GM18517 (cell line): ENCODE measurements around the gene GPR137C.

Source experiments
- ATAC-seq: cut with Tn5 transposase; IDR thresholded peaks from one replicate; pipeline ENCODE4 v1.9.1; 2021; ENCODE audit warnings: mild to moderate bottlenecking, moderate library complexity; ENCODE audit not compliant: unreplicated experiment

GPR137C gene

DNA sequence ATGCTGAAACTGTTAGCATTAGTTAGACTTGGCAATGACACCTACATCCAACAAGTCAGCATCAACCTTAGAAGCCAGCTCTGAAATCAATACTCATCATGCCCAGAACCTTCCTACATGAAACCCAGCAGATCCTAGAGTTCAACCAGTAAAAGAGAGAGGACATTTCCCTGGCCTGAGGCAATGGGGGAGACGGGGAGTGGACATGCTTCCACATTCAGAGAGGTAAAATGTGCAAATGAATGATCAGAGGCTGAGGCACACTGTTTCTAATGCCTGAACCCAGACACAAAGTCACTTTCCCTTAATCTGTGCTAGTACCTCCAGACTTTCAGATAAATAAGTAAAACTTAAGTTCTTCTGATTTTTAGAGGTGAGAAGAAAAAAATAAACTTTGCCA, 108.2 kb downstream of the GPR137C start:
- ATAC-seq: no peak

- no peak for ATAC-seq
Observed at GRCh38 chr14:52661314-52661713, 108.7 kb downstream of the GPR137C start.

DNA sequence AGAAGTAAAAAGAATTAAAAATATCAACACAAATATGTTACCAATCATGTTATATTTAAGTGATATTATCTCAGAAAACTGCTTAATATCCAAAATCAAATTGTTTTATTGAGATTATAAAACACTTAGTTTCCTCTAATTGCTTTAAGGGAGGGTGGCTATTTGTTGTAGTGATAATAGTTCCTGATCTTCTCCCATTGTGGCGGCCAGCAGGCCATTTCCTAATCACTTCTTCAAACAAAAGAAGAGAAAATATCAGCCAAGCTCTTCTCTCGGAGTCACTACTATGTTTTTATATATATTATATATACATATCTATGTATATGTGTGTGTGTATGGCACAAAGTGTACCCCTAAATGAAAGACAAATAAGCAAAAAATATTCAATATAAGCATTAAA, 111.2 kb downstream of the GPR137C start:
- no peak for ATAC-seq

DNA sequence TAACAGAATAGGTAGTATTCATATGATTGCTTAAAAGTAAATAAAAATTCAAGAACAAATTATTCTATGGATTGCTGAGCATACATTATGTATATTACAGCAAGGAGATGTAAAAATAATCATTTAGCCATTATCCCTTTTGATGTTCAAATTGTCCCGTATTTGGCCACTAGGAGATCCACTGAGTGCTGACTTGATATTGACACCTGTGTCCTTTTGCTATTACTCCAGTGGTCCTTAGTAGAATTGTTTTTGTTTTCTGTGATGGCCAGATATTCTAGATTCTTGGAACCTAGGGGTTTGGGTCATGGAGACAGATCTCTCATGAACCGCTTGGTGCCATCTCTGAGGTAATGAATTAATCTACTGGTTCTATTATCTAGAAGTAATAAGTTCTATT, 126.0 kb downstream of the GPR137C start:
- ATAC-seq: no peak

DNA sequence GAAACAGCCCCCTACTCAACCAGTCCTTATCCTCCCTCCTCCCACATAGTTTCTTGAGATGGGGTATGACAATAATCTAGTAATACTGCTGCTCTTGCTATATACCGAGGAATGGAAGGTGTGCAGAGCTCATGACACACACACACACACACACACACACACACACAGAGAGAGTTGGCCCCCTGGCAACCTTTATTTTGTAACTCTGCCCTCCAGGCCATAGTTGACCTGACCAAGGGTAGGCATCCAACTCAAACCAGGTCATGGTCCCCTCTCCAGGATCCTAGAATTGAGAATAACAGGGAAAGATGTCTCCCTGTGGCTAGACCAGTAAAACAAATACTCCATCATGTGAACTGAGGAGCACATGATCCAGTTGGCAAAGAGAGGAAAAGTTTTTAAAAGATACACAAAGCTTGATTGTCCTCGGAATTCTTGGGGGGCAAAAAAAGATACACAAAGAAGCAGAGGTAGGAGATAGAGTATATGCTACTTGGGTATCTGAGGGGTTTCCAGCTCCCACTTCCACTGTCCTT, 131.4 kb downstream of the GPR137C start:
- no peak for ATAC-seq

DNA sequence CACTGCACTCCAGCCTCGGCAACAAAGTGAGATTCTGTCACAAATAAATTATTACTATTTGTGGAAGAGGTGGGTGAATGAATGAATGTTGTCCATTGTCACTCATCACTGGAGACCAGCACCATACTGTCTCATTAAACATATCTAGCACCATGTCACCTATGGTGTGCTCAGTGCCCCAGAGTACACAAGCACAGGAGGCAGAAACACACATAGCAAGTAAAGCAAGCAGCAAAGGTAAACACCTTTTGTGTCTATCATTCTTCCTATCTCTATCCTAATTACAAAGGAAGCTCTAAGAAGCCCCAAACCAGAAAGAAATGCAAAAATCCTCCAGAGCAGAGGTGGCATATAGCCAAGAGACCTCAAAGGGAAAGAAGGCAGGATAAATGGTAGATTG, 133.5 kb downstream of the GPR137C start:
- no peak for ATAC-seq
